Measurements from ENCODE around the gene MASP1.
"Not testable (repeated sequence)": the region's sequence is repeated elsewhere in the genome, so short reads cannot be mapped to it uniquely, and the experiment has no call there.

MASP1 gene

DNA sequence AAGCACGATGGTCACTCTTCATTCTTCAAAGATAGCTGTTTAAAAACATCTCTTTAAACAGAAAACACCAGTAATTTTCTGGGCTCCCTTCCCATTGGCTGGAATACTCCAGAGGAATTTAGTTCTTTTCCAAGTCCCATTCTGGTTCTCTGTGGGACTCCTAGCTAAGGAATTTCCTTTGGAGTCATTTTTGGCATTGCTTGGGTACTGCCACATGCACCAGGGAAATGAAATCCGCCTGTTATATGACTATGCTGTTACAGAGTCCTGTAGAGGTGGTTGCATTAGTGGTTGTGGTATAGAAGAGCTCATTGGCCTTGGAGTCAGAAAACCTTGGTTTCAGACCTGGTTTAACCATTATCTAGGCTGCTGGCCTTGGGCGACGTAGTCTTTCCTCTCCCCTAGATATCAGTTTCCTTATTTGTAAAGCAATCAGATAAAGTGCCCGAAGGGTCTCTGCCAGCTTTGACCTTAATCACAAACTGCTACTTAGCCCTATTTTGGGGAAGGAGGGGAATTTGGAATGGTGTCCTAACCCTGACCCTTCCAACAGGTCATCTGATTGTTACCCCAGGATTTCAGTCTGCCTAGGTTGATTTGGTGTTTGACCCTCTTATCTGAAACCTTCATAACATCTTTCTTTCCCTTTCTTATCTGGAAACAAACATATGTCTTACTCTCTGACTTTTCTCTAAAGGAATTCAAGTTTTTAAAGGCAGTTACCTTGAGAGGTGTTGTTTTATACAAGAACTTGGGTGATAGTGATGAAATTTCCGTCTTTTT, 80.8 kb downstream of the MASP1 start:
- no peak for DNase-seq (ENCODE audit: extremely low read depth, low read depth)
- TF ChIP-seq, protein P1, sequence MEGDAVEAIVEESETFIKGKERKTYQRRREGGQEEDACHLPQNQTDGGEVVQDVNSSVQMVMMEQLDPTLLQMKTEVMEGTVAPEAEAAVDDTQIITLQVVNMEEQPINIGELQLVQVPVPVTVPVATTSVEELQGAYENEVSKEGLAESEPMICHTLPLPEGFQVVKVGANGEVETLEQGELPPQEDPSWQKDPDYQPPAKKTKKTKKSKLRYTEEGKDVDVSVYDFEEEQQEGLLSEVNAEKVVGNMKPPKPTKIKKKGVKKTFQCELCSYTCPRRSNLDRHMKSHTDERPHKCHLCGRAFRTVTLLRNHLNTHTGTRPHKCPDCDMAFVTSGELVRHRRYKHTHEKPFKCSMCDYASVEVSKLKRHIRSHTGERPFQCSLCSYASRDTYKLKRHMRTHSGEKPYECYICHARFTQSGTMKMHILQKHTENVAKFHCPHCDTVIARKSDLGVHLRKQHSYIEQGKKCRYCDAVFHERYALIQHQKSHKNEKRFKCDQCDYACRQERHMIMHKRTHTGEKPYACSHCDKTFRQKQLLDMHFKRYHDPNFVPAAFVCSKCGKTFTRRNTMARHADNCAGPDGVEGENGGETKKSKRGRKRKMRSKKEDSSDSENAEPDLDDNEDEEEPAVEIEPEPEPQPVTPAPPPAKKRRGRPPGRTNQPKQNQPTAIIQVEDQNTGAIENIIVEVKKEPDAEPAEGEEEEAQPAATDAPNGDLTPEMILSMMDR (IDR thresholded peaks at IDR 0.05; ENCODE audit: low read depth, low read length, missing control alignments), result no peak
- H3K4me3 ChIP-seq (replicated peaks; ENCODE audit: low read depth, low read length), result no peak overlapping the region

DNA sequence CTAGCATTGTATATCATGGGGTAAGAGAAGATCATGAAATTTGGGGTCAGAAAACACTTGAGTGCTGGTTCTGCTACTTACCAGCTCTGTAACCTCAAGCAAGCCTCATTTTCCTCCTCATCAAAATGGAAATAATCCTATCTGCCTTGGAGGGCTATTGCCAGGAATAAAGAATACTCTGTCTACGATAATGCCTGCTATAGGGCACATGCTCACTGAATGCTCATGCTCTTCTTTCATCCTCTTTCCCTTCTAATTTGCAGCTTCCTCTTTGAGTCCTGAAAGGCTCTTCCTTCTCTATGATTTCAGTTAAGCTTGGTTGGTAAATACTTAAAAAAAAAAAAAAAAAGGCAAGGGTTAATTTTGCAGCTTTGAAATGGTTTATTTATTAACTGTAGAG, 81.4 kb downstream of the MASP1 start:
- no peak for DNase-seq (ENCODE audit: extremely low read depth, low read depth)
- no peak overlapping the region for H3K4me3 ChIP-seq (replicated peaks; ENCODE audit: low read depth, low read length)
- TF ChIP-seq, protein P1 (IDR thresholded peaks at IDR 0.05; ENCODE audit: low read depth, low read length, missing control alignments), result no peak

- no peak overlapping the region for H3K4me3 ChIP-seq (replicated peaks; ENCODE audit: low read depth, low read length)
- TF ChIP-seq, protein P1 (IDR thresholded peaks at IDR 0.05; ENCODE audit: low read depth, low read length, missing control alignments), result no peak
- no peak for DNase-seq (ENCODE audit: extremely low read depth, low read depth)
These were observed 82.0 kb downstream of the MASP1 start for GRCh38 chr3:187209491-187209890.

- DNase-seq (ENCODE audit: extremely low read depth, low read depth), result no peak
- TF ChIP-seq, protein P1 (IDR thresholded peaks at IDR 0.05; ENCODE audit: low read depth, low read length, missing control alignments), result no peak
- no peak overlapping the region for H3K4me3 ChIP-seq (replicated peaks; ENCODE audit: low read depth, low read length)
These were observed 83.4 kb downstream of the MASP1 start for GRCh38 chr3:187208159-187208558.

DNA sequence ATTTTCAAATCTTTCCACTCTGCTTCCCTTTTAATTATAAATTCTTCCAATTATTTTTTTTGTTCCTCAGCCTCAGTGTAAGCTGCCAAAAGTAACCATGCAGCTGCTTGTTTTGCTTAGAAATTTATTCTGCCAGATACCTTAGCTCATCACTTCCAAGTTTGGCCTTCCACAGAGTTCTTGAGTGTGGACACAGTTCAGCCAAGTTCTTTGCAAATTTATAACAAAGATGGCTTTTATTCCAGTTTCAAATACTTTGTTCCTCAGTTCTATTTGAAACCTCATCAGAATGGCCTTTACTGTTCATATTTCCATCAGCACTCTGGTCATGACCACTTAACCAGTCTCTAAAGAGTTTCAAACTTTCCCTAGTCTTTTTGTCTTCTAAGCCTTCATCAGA, 83.9 kb downstream of the MASP1 start:
- no peak overlapping the region for H3K4me3 ChIP-seq (replicated peaks; ENCODE audit: low read depth, low read length)
- TF ChIP-seq, protein P1 (IDR thresholded peaks at IDR 0.05; ENCODE audit: low read depth, low read length, missing control alignments), result no peak
- DNase-seq (ENCODE audit: extremely low read depth, low read depth), result no peak

GRCh38 chr3:187207062-187207461, 84.5 kb downstream of the MASP1 start:
- no peak for DNase-seq (ENCODE audit: extremely low read depth, low read depth)
- no peak overlapping the region for H3K4me3 ChIP-seq (replicated peaks; ENCODE audit: low read depth, low read length)
- TF ChIP-seq, protein P1 (IDR thresholded peaks at IDR 0.05; ENCODE audit: low read depth, low read length, missing control alignments), result no peak

DNA sequence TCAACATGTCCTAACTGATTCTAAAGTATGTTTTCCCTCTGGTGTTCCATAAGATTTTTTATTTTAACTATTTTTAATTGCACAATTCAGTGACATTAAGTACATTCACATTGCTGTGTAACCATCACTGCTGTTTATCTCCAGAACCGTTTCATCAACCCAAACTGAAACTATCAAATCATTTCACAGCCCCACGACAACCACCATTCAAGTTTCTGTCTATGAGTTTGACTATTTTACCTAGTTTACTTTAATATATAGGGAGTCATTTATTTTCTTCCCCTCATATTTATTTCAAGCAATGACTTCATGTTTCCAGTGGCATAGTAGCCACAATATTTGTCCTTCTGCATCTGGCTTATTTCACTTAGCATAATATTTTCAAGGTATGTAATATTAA, 85.9 kb downstream of the MASP1 start:
- TF ChIP-seq, protein P1 (IDR thresholded peaks at IDR 0.05; ENCODE audit: low read depth, low read length, missing control alignments), result no peak
- DNase-seq (ENCODE audit: extremely low read depth, low read depth), result no peak
- no peak overlapping the region for H3K4me3 ChIP-seq (replicated peaks; ENCODE audit: low read depth, low read length)

DNA sequence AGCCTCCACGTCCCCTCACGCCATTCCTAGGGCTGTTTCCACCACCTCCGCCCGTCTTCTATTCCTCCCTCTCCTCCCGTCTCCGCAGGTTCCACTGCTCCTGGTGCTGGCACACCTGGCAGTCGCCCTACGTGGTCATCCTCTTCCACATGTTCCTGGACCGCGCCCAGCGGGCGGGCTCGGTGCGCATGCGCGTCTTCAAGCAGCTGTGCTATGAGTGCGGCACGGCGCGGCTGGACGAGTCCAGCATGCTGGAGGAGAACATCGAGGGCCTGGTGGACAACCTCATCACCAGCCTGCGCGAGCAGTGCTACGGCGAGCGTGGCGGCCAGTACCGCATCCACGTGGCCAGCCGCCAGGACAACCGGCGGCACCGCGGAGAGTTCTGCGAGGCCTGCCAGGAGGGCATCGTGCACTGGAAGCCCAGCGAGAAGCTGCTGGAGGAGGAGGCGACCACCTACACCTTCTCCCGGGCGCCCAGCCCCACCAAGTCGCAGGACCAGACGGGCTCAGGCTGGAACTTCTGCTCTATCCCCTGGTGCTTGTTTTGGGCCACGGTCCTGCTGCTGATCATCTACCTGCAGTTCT, 92.0 kb downstream of the MASP1 start:
- not testable (repeated sequence) for H3K4me3 ChIP-seq (replicated peaks; ENCODE audit: low read depth, low read length); DNase-seq (ENCODE audit: extremely low read depth, low read depth)

All from HFF-Myc (cell line).